Duodenal mucosa (tissue), 2 donors: ENCODE data around the gene RASSF4.

Experiments
- H3K27ac ChIP-seq: one replicate; pipeline ENCODE4 v1.7.0; 2013; ENCODE audit warnings: low read depth, low read length
- H3K27me3 ChIP-seq, 2 donors: one replicate each; pipeline ENCODE4 v1.7.0; 2013; ENCODE audit warnings: low read length in 2 of 2, control low read depth in 1 of 2; ENCODE audit not compliant: insufficient read depth in 2 of 2, control insufficient read depth in 1 of 2
- H3K36me3 ChIP-seq, 2 donors: one replicate each; pipeline ENCODE4 v1.7.0; 2013; ENCODE audit warnings: low read length in 2 of 2, control low read depth in 1 of 2; ENCODE audit not compliant: insufficient read depth in 2 of 2, control insufficient read depth in 1 of 2
- H3K4me1 ChIP-seq, 2 donors: one replicate each; pipeline ENCODE4 v1.7.0; 2013; ENCODE audit warnings: low read length in 2 of 2, control low read depth in 1 of 2; ENCODE audit not compliant: insufficient read depth in 2 of 2, control insufficient read depth in 1 of 2
- H3K4me3 ChIP-seq, 2 donors: one replicate each; pipeline ENCODE4 v1.7.0; 2013; ENCODE audit warnings: low read length in 2 of 2, low read depth in 1 of 2
- H3K9ac ChIP-seq, 2 donors: one replicate each; pipeline ENCODE4 v1.7.0; 2013; ENCODE audit warnings: low read length in 2 of 2, low read depth in 1 of 2
- H3K9me3 ChIP-seq, 2 donors: one replicate each; pipeline ENCODE4 v1.7.0; 2013; ENCODE audit warnings: low read length in 2 of 2, control low read depth in 1 of 2; ENCODE audit not compliant: control insufficient read depth in 1 of 2

Gene RASSF4

GRCh38 chr10:44959247-44960087 lies at the start of gene RASSF4:
RASSF4 (plus strand) TSS chr10:44959802; CDS start chr10:44970203, 10,401 bp downstream.
- Histone ChIP-seq H3K9ac (peak within 1 kb of the TSS; percentile 80 to 86), H3K27me3 (no peaks in the 10 kb centered on the region), H3K4me1 (peaks cover 56 to 58% of the 10 kb centered on the region in 2 donors), H3K36me3 (peaks cover 0 to 12% of the 10 kb centered on the region in 2 donors), H3K9me3 (no peaks in the 10 kb centered on the region), H3K4me3 (peak within 1 kb of the TSS; percentile 86 to 94), H3K27ac (peak within 1 kb of the TSS; percentile 79)

GRCh38 chr10:44909910-44910309 lies 49.7 kb upstream of the RASSF4 start:
- H3K27ac ChIP-seq: no peak overlapping the region
- H3K4me3 ChIP-seq: no peak overlapping the region
- H3K9ac ChIP-seq: no peak overlapping the region
- H3K9me3 ChIP-seq: no peaks in the 10 kb centered on the region
- H3K4me1 ChIP-seq: peaks cover 20 to 21% of the 10 kb centered on the region in 2 donors
- no peaks in the 10 kb centered on the region for H3K36me3 ChIP-seq
- no peaks in the 10 kb centered on the region for H3K27me3 ChIP-seq

- no peak overlapping the region for H3K9ac ChIP-seq
- peaks cover 20 to 21% of the 10 kb centered on the region in 2 donors for H3K4me1 ChIP-seq
- peak overlapping the region; percentile 39 for H3K27ac ChIP-seq
- H3K4me3 ChIP-seq: no peak overlapping the region
- no peaks in the 10 kb centered on the region for H3K36me3 ChIP-seq
- H3K9me3 ChIP-seq: no peaks in the 10 kb centered on the region
- H3K27me3 ChIP-seq: no peaks in the 10 kb centered on the region
Measured at GRCh38 chr10:44910602-44911001, 49.0 kb upstream of the RASSF4 start.

GRCh38 chr10:44911081-44911540 lies 48.5 kb upstream of the RASSF4 start, which contains the start of gene TMEM72:
TMEM72 (plus strand) TSS chr10:44911337; CDS start chr10:44911513, 176 bp downstream.
- H3K9ac ChIP-seq: no peak within 1 kb of the TSS
- peak within 1 kb of the TSS in 1 of 2 donors; percentile 36 for H3K4me3 ChIP-seq
- H3K4me1 ChIP-seq: peaks cover 20 to 21% of the 10 kb centered on the region in 2 donors
- no peaks in the 10 kb centered on the region for H3K27me3 ChIP-seq
- peak within 1 kb of the TSS; percentile 39 for H3K27ac ChIP-seq
- H3K36me3 ChIP-seq: no peaks in the 10 kb centered on the region
- no peaks in the 10 kb centered on the region for H3K9me3 ChIP-seq

- no peak overlapping the region for H3K9ac ChIP-seq
- peaks cover 20 to 21% of the 10 kb centered on the region in 2 donors for H3K4me1 ChIP-seq
- no peak overlapping the region for H3K27ac ChIP-seq
- H3K9me3 ChIP-seq: no peaks in the 10 kb centered on the region
- H3K4me3 ChIP-seq: no peak overlapping the region
- no peaks in the 10 kb centered on the region for H3K36me3 ChIP-seq
- no peaks in the 10 kb centered on the region for H3K27me3 ChIP-seq
Measured at GRCh38 chr10:44911951-44912350, 47.7 kb upstream of the RASSF4 start.

GRCh38 chr10:44913350-44914081 lies 46.1 kb upstream of the RASSF4 start:
- peaks cover 20 to 21% of the 10 kb centered on the region in 2 donors for H3K4me1 ChIP-seq
- H3K36me3 ChIP-seq: no peaks in the 10 kb centered on the region
- H3K9me3 ChIP-seq: peaks cover 0 to 2% of the 10 kb centered on the region in 2 donors
- no peak overlapping the region for H3K27ac ChIP-seq
- H3K9ac ChIP-seq: no peak overlapping the region
- H3K4me3 ChIP-seq: no peak overlapping the region
- no peaks in the 10 kb centered on the region for H3K27me3 ChIP-seq

- H3K4me3 ChIP-seq: no peak overlapping the region
- H3K9ac ChIP-seq: no peak overlapping the region
- peaks cover 18 to 21% of the 10 kb centered on the region in 2 donors for H3K4me1 ChIP-seq
- no peaks in the 10 kb centered on the region for H3K27me3 ChIP-seq
- no peaks in the 10 kb centered on the region for H3K36me3 ChIP-seq
- H3K9me3 ChIP-seq: peaks cover 0 to 2% of the 10 kb centered on the region in 2 donors
- H3K27ac ChIP-seq: no peak overlapping the region
Measured at GRCh38 chr10:44914891-44915290, 44.7 kb upstream of the RASSF4 start.

GRCh38 chr10:44916429-44916828 lies 43.2 kb upstream of the RASSF4 start:
- no peaks in the 10 kb centered on the region for H3K36me3 ChIP-seq
- peaks cover 7% of the 10 kb centered on the region in 2 donors for H3K4me1 ChIP-seq
- H3K9me3 ChIP-seq: peaks cover 0 to 2% of the 10 kb centered on the region in 2 donors
- no peak overlapping the region for H3K9ac ChIP-seq
- no peak overlapping the region for H3K27ac ChIP-seq
- no peaks in the 10 kb centered on the region for H3K27me3 ChIP-seq
- H3K4me3 ChIP-seq: no peak overlapping the region

GRCh38 chr10:44917848-44918247 lies 41.8 kb upstream of the RASSF4 start:
- peaks cover 0 to 2% of the 10 kb centered on the region in 2 donors for H3K9me3 ChIP-seq
- peaks cover 0 to 5% of the 10 kb centered on the region in 2 donors for H3K4me1 ChIP-seq
- no peak overlapping the region for H3K27ac ChIP-seq
- H3K36me3 ChIP-seq: no peaks in the 10 kb centered on the region
- no peaks in the 10 kb centered on the region for H3K27me3 ChIP-seq
- H3K9ac ChIP-seq: no peak overlapping the region
- H3K4me3 ChIP-seq: no peak overlapping the region

- Histone ChIP-seq H3K27me3 (no peaks in the 10 kb centered on the region), H3K27ac (no peak overlapping the region), H3K9me3 (peaks cover 0 to 2% of the 10 kb centered on the region in 2 donors), H3K36me3 (no peaks in the 10 kb centered on the region), H3K4me3 (no peak overlapping the region), H3K4me1 (peaks cover 0 to 5% of the 10 kb centered on the region in 2 donors), H3K9ac (no peak overlapping the region)
Measured at GRCh38 chr10:44920252-44920651, 39.4 kb upstream of the RASSF4 start.
